HepG2 (cell line): ENCODE results near the gene GFER. TPM values are rescaled to one million over a fixed set of nuclear protein-coding genes. Genes with fewer than 3 reads are reported as not detected.

Source experiments
- DR1 ChIP-seq: sonication (generic); formaldehyde crosslinking; IDR thresholded peaks from 2 replicates; pipeline ENCODE4 v1.8.0; 2021; ENCODE audit warnings: mild to moderate bottlenecking, missing genetic modification reagents, inconsistent platforms
- FOXA3 ChIP-seq: IDR thresholded peaks from 2 replicates; pipeline ENCODE4 v1.6.1; 2016; ENCODE audit warnings: missing genetic modification reagents, missing compliant biosample characterization
- KAT7 ChIP-seq: IDR thresholded peaks from 2 replicates; pipeline ENCODE4 v1.6.1; 2018; ENCODE audit warnings: borderline replicate concordance, missing compliant biosample characterization
- KDM3A ChIP-seq: IDR thresholded peaks from 2 replicates; pipeline ENCODE4 v1.6.1; 2018; ENCODE audit warnings: low read depth, missing compliant biosample characterization
- NCOA2 ChIP-seq: sonication (generic); formaldehyde crosslinking; IDR thresholded peaks from 2 replicates; pipeline ENCODE4 v1.8.0; 2022; ENCODE audit warnings: inconsistent platforms
- SMAD9 ChIP-seq: sonication (generic); formaldehyde crosslinking; IDR thresholded peaks from 2 replicates; pipeline ENCODE4 v1.5.1; 2020; ENCODE audit warnings: mild to moderate bottlenecking, missing genetic modification reagents
- SNAI1 ChIP-seq: sonication (generic); formaldehyde crosslinking; IDR thresholded peaks from 2 replicates; pipeline ENCODE4 v1.5.0; 2020; ENCODE audit warnings: mild to moderate bottlenecking, missing genetic modification reagents, borderline replicate concordance
- TARDBP ChIP-seq: sonication (generic); formaldehyde crosslinking; IDR thresholded peaks from 2 replicates; pipeline ENCODE4 v1.8.0; 2022; ENCODE audit warnings: mild to moderate bottlenecking, missing genetic modification reagents
- TBL1XR1 ChIP-seq: fragments of 150-350 bp; IDR thresholded peaks from 2 replicates; pipeline ENCODE4 v1.6.1; 2014; ENCODE audit warnings: borderline replicate concordance, low read length; ENCODE audit not compliant: partially characterized antibody
- THAP11 ChIP-seq: IDR thresholded peaks from 2 replicates; pipeline ENCODE4 v1.6.1; 2016; ENCODE audit warnings: missing biosample characterization, missing genetic modification reagents
- ZBTB4 ChIP-seq: sonication (generic); formaldehyde crosslinking; IDR thresholded peaks from 2 replicates; pipeline ENCODE4 v1.4.0; 2020; ENCODE audit warnings: missing genetic modification reagents, mild to moderate bottlenecking, borderline replicate concordance
- ZBTB7B ChIP-seq: sonication (generic); formaldehyde crosslinking; IDR thresholded peaks from 2 replicates; pipeline ENCODE4 v1.4.0; 2020; ENCODE audit warnings: missing genetic modification reagents
- ZFP62 ChIP-seq: sonication (generic); formaldehyde crosslinking; IDR thresholded peaks from 2 replicates; pipeline ENCODE4 v1.4.0; 2020; ENCODE audit warnings: missing genetic modification reagents
- ZNF205 ChIP-seq: IDR thresholded peaks from 2 replicates; pipeline ENCODE4 v1.6.1; 2018; ENCODE audit warnings: missing biosample characterization, missing genetic modification reagents
- ZNF333 ChIP-seq: sonication (generic); formaldehyde crosslinking; IDR thresholded peaks from 2 replicates; pipeline ENCODE4 v1.4.0; 2020; ENCODE audit warnings: mild to moderate bottlenecking, missing genetic modification reagents, borderline replicate concordance
- ZNF337 ChIP-seq: sonication (generic); formaldehyde crosslinking; IDR thresholded peaks from 2 replicates; pipeline ENCODE4 v1.5.1; 2020; ENCODE audit warnings: missing genetic modification reagents, low read depth, mild to moderate bottlenecking, borderline replicate concordance
- ZNF33A ChIP-seq: sonication (generic); formaldehyde crosslinking; IDR thresholded peaks from 2 replicates; pipeline ENCODE4 v1.5.1; 2020; ENCODE audit warnings: missing genetic modification reagents, mild to moderate bottlenecking, moderate library complexity, borderline replicate concordance
- ZNF367 ChIP-seq: sonication (generic); formaldehyde crosslinking; IDR thresholded peaks from 2 replicates; pipeline ENCODE4 v1.4.0; 2020; ENCODE audit warnings: missing genetic modification reagents, borderline replicate concordance
- ZNF468 ChIP-seq: sonication (generic); formaldehyde crosslinking; IDR thresholded peaks from 2 replicates; pipeline ENCODE4 v1.8.0; 2022; ENCODE audit warnings: mild to moderate bottlenecking, moderate library complexity, missing genetic modification reagents
- ZNF530 ChIP-seq: sonication (generic); formaldehyde crosslinking; IDR thresholded peaks from 2 replicates; pipeline ENCODE4 v1.5.0; 2020; ENCODE audit warnings: low read depth, mild to moderate bottlenecking, missing genetic modification reagents
- ZSCAN29 ChIP-seq: sonication (generic); formaldehyde crosslinking; conservative IDR thresholded peaks from 2 replicates; pipeline ENCODE4 v1.4.0; 2020; ENCODE audit warnings: mild to moderate bottlenecking, missing genetic modification reagents
- polyA plus RNA-seq, 8 experiments: library from polyadenylated mRNA; depleted of rRNA in 3 of 8; stranded (reverse) in 7 of 8; unstranded in 1 of 8; fragments of >200 nt; fragmentation: Illumina TruSeq in 4 of 8; extraction: Trizol in 4 of 8; gene quantifications; 2 replicates each; pipeline versions ENCODE4 v1.2.1 to v1.2.3, GENCODE V29; 2011 to 2016; ENCODE audit warnings: low read depth in 4 of 8, missing spikeins in 1 of 8, mixed read lengths in 1 of 8; ENCODE audit not compliant: insufficient read depth in 1 of 8
- total RNA-seq, 5 experiments: library from RNA; depleted of rRNA; stranded (reverse); fragments of >200 nt; fragmentation: Illumina TruSeq; extraction: Trizol; gene quantifications; 2 replicates each; pipeline ENCODE4 v1.2.3, GENCODE V29; 2016; ENCODE audit warnings: low read depth in 1 of 5
- TF ChIP-seq, protein P1 (sequence below): sonication (generic); formaldehyde crosslinking; IDR thresholded peaks from 2 replicates; pipeline ENCODE4 v1.8.0; 2022; ENCODE audit warnings: mild to moderate bottlenecking, missing genetic modification reagents, borderline replicate concordance
- TF ChIP-seq, protein P2 (sequence below): sonication (generic); formaldehyde crosslinking; IDR thresholded peaks from 2 replicates; pipeline ENCODE4 v1.8.1; 2022; ENCODE audit warnings: low read depth, mild to moderate bottlenecking, missing genetic modification reagents

The GFER gene
- total and polyA plus RNA-seq, 2 of the 13 experiments (the other 11 are each of a cell fraction or from before 2014, with no cell fraction given): 28.6 to 71.7 TPM

DNA sequence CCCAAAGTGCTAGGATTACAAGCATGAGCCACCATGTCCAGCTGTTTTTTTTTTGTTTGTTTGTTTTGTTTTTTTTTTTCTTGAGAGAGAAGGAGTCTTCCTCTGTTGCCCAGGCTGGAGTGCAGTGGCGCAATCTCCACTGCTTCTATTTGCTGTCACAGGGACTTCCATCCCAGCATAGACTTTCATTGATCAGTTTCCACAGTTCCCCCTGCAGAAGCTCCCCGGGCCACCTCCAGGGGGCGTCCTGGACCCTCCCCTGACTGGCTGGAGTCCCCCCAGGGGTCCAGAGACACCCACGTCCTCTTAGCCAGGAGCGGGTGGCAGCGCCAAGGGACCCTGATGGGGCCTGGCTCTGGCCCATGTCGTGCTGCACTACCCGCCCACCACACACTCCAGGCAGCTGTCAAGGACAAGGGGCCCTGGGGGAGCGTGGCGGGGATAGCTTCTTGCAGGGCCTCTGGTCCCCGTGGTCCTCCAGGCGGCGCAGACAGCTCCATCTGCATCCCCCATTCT, 32.5 kb downstream of the GFER start (continued):
- TF ChIP-seq KDM3A (CRISPR knock-in tag) (no peak), KAT7 (CRISPR knock-in tag) (no peak; the same call in 1 of the 2 replicates), ZNF333 (CRISPR knock-in tag) (no peak), ZNF205 (CRISPR knock-in tag) (no peak), ZSCAN29 (CRISPR knock-in tag) (no peak), THAP11 (peak; percentile 26; the same call in 1 of the 2 replicates), ZNF33A (CRISPR knock-in tag) (no peak), ZNF530 (CRISPR knock-in tag) (no peak), TBL1XR1 (no peak), FOXA3 (CRISPR knock-in tag) (peak; percentile 37), ZNF367 (CRISPR knock-in tag) (no peak), NCOA2 (CRISPR knock-in tag) (no peak), ZNF468 (no peak), ZBTB4 (CRISPR knock-in tag) (no peak), ZNF337 (CRISPR knock-in tag) (no peak), SMAD9 (CRISPR knock-in tag) (no peak), ZFP62 (CRISPR knock-in tag) (no peak), ZBTB7B (CRISPR knock-in tag) (peak; percentile 71; the same call in 1 of the 2 replicates), TARDBP (CRISPR knock-in tag) (no peak), SNAI1 (CRISPR knock-in tag) (no peak), DR1 (CRISPR knock-in tag) (no peak)
- TF ChIP-seq, protein P1, sequence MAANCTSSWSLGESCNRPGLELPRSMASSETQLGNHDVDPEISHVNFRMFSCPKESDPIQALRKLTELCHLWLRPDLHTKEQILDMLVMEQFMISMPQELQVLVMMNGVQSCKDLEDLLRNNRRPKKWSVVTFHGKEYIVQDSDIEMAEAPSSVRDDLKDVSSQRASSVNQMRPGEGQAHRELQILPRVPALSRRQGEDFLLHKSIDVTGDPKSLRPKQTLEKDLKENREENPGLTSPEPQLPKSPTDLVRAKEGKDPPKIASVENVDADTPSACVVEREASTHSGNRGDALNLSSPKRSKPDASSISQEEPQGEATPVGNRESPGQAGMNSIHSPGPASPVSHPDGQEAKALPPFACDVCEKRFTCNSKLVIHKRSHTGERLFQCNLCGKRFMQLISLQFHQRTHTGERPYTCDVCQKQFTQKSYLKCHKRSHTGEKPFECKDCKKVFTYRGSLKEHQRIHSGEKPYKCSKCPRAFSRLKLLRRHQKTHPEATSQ: no peak
- TF ChIP-seq, protein P2, sequence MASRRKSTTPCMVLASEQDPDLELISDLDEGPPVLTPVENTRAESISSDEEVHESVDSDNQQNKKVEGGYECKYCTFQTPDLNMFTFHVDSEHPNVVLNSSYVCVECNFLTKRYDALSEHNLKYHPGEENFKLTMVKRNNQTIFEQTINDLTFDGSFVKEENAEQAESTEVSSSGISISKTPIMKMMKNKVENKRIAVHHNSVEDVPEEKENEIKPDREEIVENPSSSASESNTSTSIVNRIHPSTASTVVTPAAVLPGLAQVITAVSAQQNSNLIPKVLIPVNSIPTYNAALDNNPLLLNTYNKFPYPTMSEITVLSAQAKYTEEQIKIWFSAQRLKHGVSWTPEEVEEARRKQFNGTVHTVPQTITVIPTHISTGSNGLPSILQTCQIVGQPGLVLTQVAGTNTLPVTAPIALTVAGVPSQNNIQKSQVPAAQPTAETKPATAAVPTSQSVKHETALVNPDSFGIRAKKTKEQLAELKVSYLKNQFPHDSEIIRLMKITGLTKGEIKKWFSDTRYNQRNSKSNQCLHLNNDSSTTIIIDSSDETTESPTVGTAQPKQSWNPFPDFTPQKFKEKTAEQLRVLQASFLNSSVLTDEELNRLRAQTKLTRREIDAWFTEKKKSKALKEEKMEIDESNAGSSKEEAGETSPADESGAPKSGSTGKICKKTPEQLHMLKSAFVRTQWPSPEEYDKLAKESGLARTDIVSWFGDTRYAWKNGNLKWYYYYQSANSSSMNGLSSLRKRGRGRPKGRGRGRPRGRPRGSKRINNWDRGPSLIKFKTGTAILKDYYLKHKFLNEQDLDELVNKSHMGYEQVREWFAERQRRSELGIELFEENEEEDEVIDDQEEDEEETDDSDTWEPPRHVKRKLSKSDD (CRISPR knock-in tag): no peak
